Smooth muscle cell (in vitro differentiated cells): Measurements from ENCODE around the gene PAX4. TPM values are rescaled to one million over a fixed set of nuclear protein-coding genes. Genes with fewer than 3 reads are reported as not detected.

Experiments
- DNase-seq: peaks from one replicate; lab custom pipeline; 2025; ENCODE audit not compliant: unreplicated experiment; lab: John Stamatoyannopoulos, UW
- H2AFZ ChIP-seq: fragments of 200-600 bp; sonication (generic); 2 replicates; pipeline ENCODE4 v1.6.0; 2016; ENCODE audit warnings: antibody characterized with exemption, low read depth, mild to moderate bottlenecking
- H3F3A ChIP-seq: fragments of 200-600 bp; sonication (generic); 2 replicates; pipeline ENCODE4 v1.6.0; 2017; ENCODE audit warnings: antibody characterized with exemption, low read depth
- H3K27ac ChIP-seq: fragments of 200-600 bp; sonication (generic); 2 replicates; pipeline ENCODE4 v1.5.1; 2016; ENCODE audit warnings: low read depth, mild to moderate bottlenecking
- H3K27me3 ChIP-seq: fragments of 200-600 bp; sonication (generic); 2 replicates; pipeline ENCODE4 v1.6.1; 2016; ENCODE audit warnings: low read depth, mild to moderate bottlenecking
- H3K36me3 ChIP-seq: fragments of 200-600 bp; sonication (generic); 2 replicates; pipeline ENCODE4 v1.5.1; 2016; ENCODE audit warnings: low read depth
- H3K4me1 ChIP-seq: fragments of 200-600 bp; sonication (generic); 2 replicates; pipeline ENCODE4 v1.5.1; 2016; ENCODE audit warnings: low read depth
- H3K4me2 ChIP-seq: fragments of 200-600 bp; sonication (generic); 2 replicates; pipeline ENCODE4 v1.6.0; 2016; ENCODE audit warnings: mild to moderate bottlenecking
- H3K4me3 ChIP-seq: fragments of 200-600 bp; sonication (generic); 2 replicates; pipeline ENCODE4 v1.5.1; 2016; ENCODE audit warnings: mild to moderate bottlenecking
- H3K79me2 ChIP-seq: fragments of 200-600 bp; sonication (generic); 2 replicates; pipeline ENCODE4 v1.6.0; 2016; ENCODE audit warnings: low read depth, mild to moderate bottlenecking
- H3K9ac ChIP-seq: fragments of 200-600 bp; sonication (generic); 2 replicates; pipeline ENCODE4 v1.6.0; 2016; ENCODE audit warnings: low read depth
- H3K9me3 ChIP-seq: fragments of 200-600 bp; sonication (generic); replicated peaks from 2 replicates; pipeline ENCODE4 v1.5.1; 2016; ENCODE audit warnings: low read depth
- H4K20me1 ChIP-seq: fragments of 200-600 bp; sonication (generic); 2 replicates; pipeline ENCODE4 v1.6.0; 2016; ENCODE audit warnings: low read depth
- CTCF ChIP-seq: fragments of 200-600 bp; sonication (generic); IDR thresholded peaks from 2 replicates; pipeline ENCODE4 v1.5.1; 2017; ENCODE audit warnings: borderline replicate concordance, mild to moderate bottlenecking, antibody characterized with exemption; ENCODE audit not compliant: insufficient read depth, poor library complexity, severe bottlenecking
- WGBS: methylation state at CpG from one replicate; pipeline ENCODE4 v1.1.7; 2016; ENCODE audit warnings: low lambda C conversion rate; 5-methylcytosine and 5-hydroxymethylcytosine counted together
- polyA plus RNA-seq: library from polyadenylated mRNA; unstranded; fragments of >200 nt; fragmentation: Nextera tagmentation; extraction: Ambion mirVana; gene quantifications from 2 replicates; pipeline ENCODE4 v1.2.1, GENCODE V29; 2016
- total RNA-seq: library from RNA; depleted of rRNA; stranded (reverse); fragments of >200 nt; gene quantifications from 2 replicates; pipeline ENCODE4 v1.2.3, GENCODE V29; 2014

The PAX4 gene
- total and polyA plus RNA-seq, 2 experiments from 2014 or later: not detected

- Histone ChIP-seq H4K20me1 (no peaks in the 10 kb centered on the region), H3K9ac (no peak overlapping the region), H2AFZ (no peak overlapping the region), H3K36me3 (no peaks in the 10 kb centered on the region), H3K4me1 (no peaks in the 10 kb centered on the region), H3K4me3 (no peak overlapping the region), H3F3A (no peaks in the 10 kb centered on the region), H3K79me2 (no peaks in the 10 kb centered on the region), H3K9me3 (no peaks in the 10 kb centered on the region), H3K27me3 (no peaks in the 10 kb centered on the region), H3K4me2 (no peak overlapping the region), H3K27ac (no peak overlapping the region)
- no peak for DNase-seq
- WGBS: 91% methylated on average over 3 of the region's 3 CpGs
- no peak for TF ChIP-seq CTCF
Measured at GRCh38 chr7:127566242-127566641, 51.7 kb downstream of the PAX4 start.

Other genes starting within 250 kb of the PAX4 start
- 23.5 and 31.4 TPM in 2 replicates for gene ZNF800, start 225.4 kb downstream of the PAX4 start, total RNA-seq
- 12.8 and 13.7 TPM in 2 replicates for gene ZNF800, start 225.4 kb downstream of the PAX4 start, polyA plus RNA-seq
- 14.2 and 17.1 TPM in 2 replicates for gene GCC1, start 32.5 kb downstream of the PAX4 start, total RNA-seq
- 15.6 and 20.3 TPM in 2 replicates for gene GCC1, start 32.5 kb downstream of the PAX4 start, polyA plus RNA-seq
- gene ARF5, start 29.7 kb downstream of the PAX4 start, total RNA-seq: 184 and 219 TPM in 2 replicates
- gene ARF5, start 29.7 kb downstream of the PAX4 start, polyA plus RNA-seq: 196 and 236 TPM in 2 replicates
- gene FSCN3, start 24.4 kb downstream of the PAX4 start, total RNA-seq: 0.94 and 4.0 TPM in 2 replicates
- gene FSCN3, start 24.4 kb downstream of the PAX4 start, polyA plus RNA-seq: 1.3 TPM in 1 of 2 replicates, not detected in the other
- gene SND1, start 34.1 kb upstream of the PAX4 start, total RNA-seq: 129 and 187 TPM in 2 replicates
- gene SND1, start 34.1 kb upstream of the PAX4 start, polyA plus RNA-seq: 134 and 136 TPM in 2 replicates